ENCODE data around the gene TSPAN18.

GRCh38 chr11:44870181-44870580 lies 143.4 kb downstream of the TSPAN18 start:
- TF ChIP-seq POLR2AphosphoS5 (IDR thresholded peaks at IDR 0.05; ENCODE audit: borderline replicate concordance, low read depth, low read length) (no peak), EZH2 (IDR thresholded peaks at IDR 0.05) (no peak)

All from SK-N-MC (cell line).